SH-SY5Y (cell line): ENCODE results near the gene PELO.

ENCODE experiments used
- GATA2 ChIP-seq: IDR thresholded peaks from 2 replicates; pipeline ENCODE4 v1.6.1; 2011; ENCODE audit warnings: mild to moderate bottlenecking, low read depth, low read length
- GATA3 ChIP-seq: IDR thresholded peaks from 2 replicates; pipeline ENCODE4 v1.6.1; 2011; ENCODE audit warnings: low read depth, mild to moderate bottlenecking, low read length, moderate library complexity

GRCh38 chr5:52829664-52830063 is 41.9 kb downstream of the PELO start:
- TF ChIP-seq GATA2, result no peak
- TF ChIP-seq GATA3, result no peak
